ENCODE results near the gene B9D1. TPM values are rescaled to one million over a fixed set of nuclear protein-coding genes. Genes with fewer than 3 reads are reported as not detected.

Gene B9D1
- total RNA-seq, 1 experiment from 2014 or later = 31.9 TPM

DNA sequence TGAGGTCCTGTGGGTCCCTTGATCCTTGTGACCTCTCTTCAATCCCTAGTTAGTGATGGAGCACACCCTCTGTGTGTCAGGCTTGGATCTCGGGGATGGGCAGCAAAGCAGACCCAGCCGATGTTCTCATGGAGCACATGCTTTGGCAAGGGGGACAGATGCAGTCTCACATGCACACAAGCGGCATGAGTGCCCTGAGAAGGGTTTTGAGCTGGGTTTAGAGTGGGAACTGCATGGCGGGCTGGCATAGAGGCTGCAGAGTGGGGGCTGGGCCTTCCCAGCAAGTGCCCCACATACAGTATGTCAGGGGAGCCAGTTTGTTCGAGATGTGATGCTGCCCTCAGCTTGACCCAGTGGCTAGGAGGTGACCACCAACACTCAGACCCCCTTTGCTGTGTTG is 41.6 kb downstream of the B9D1 start (continued):
- TF ChIP-seq, protein P1, sequence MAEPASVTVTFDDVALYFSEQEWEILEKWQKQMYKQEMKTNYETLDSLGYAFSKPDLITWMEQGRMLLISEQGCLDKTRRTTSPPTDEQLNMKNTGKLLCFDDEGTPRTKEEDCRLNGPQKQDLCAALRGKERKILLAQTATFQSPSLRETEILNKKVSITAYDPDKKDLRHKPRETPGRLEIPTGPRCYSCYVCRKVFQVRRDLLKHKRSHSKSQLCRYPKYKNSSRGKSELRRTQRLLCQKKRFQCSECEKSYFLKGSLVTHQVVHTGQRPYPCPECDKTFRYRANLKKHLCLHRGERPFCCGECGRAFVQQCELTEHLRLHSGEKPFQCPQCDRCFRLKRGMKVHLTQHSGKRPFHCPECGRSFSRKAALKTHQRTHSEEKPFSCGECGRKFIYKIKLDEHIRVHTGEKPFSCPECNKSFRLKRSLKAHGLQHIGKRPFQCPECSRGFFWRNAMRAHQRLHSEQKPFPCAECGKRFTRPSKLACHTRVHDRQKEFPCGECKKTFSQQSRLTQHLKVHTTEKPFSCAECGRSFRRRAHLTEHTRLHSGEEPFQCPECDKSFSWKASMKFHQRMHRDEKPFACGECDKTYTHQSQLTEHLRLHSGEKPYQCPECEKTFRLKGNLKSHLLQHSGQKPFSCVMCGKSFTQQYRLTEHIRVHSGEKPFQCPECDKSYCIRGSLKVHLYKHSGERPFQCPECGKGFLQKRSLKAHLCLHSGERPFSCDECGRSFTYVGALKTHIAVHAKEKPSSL (CRISPR knock-in tag; conservative IDR thresholded peaks at IDR 0.05) = no peak
- TF ChIP-seq ZNF423 (CRISPR knock-in tag; IDR thresholded peaks at IDR 0.05) = no peak
- TF ChIP-seq, protein P2, sequence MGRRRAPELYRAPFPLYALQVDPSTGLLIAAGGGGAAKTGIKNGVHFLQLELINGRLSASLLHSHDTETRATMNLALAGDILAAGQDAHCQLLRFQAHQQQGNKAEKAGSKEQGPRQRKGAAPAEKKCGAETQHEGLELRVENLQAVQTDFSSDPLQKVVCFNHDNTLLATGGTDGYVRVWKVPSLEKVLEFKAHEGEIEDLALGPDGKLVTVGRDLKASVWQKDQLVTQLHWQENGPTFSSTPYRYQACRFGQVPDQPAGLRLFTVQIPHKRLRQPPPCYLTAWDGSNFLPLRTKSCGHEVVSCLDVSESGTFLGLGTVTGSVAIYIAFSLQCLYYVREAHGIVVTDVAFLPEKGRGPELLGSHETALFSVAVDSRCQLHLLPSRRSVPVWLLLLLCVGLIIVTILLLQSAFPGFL (CRISPR knock-in tag; IDR thresholded peaks at IDR 0.05; ENCODE audit: borderline replicate concordance) = no peak
- TF ChIP-seq, protein P3, sequence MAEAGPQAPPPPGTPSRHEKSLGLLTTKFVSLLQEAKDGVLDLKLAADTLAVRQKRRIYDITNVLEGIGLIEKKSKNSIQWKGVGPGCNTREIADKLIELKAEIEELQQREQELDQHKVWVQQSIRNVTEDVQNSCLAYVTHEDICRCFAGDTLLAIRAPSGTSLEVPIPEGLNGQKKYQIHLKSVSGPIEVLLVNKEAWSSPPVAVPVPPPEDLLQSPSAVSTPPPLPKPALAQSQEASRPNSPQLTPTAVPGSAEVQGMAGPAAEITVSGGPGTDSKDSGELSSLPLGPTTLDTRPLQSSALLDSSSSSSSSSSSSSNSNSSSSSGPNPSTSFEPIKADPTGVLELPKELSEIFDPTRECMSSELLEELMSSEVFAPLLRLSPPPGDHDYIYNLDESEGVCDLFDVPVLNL (CRISPR knock-in tag; IDR thresholded peaks at IDR 0.05; ENCODE audit: borderline replicate concordance, low read depth) = no peak
- no peak for TF ChIP-seq KAT7 (CRISPR knock-in tag; IDR thresholded peaks at IDR 0.05; ENCODE audit: borderline replicate concordance)
- TF ChIP-seq, protein P4, sequence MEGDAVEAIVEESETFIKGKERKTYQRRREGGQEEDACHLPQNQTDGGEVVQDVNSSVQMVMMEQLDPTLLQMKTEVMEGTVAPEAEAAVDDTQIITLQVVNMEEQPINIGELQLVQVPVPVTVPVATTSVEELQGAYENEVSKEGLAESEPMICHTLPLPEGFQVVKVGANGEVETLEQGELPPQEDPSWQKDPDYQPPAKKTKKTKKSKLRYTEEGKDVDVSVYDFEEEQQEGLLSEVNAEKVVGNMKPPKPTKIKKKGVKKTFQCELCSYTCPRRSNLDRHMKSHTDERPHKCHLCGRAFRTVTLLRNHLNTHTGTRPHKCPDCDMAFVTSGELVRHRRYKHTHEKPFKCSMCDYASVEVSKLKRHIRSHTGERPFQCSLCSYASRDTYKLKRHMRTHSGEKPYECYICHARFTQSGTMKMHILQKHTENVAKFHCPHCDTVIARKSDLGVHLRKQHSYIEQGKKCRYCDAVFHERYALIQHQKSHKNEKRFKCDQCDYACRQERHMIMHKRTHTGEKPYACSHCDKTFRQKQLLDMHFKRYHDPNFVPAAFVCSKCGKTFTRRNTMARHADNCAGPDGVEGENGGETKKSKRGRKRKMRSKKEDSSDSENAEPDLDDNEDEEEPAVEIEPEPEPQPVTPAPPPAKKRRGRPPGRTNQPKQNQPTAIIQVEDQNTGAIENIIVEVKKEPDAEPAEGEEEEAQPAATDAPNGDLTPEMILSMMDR (IDR thresholded peaks at IDR 0.05) = no peak

DNA sequence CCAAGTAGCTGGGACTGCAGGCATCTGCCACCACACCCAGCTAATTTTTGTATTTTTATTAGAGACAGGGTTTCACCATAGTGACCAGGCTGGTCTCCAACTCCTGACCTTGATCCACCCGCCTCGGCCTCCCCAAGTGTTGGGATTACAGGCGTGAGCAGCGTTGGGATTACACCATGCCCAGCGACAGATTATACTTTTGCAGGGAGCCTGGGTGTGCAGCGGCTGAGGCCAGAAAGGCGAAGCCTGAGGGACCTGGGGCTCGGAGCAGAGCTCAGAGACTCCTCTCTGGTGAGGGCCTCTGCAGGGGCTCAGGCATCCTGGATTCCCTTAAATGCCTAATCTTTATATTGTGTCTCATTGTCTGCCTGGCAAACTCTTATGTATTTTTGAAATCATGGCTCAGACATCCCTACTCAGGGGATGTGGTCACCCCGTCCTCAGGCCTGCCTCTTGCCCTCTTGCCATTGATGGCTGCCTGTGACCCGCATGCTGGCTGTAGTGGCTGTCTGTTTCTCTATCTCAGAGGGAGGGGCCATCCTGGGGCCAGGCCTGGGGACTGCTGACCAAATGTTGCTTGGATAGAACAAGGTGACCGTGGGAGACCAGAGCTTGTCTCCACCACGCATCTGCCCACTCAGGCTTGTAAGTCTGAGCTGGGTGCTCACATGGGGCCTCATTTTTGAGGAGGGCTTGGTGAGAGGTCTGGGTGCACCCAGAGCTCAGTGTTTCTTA is 42.6 kb downstream of the B9D1 start:
- peak overlapping the region; percentile 49 for H3K27ac Mint-ChIP-seq
- H3K4me3 Mint-ChIP-seq = no peak overlapping the region
- ATAC-seq (no peak), DNase-seq (ENCODE audit: low spot score) (no peak)
- no peak for TF ChIP-seq ESRRA (CRISPR knock-in tag; IDR thresholded peaks at IDR 0.05; ENCODE audit: borderline replicate concordance)
- TF ChIP-seq, protein P5, sequence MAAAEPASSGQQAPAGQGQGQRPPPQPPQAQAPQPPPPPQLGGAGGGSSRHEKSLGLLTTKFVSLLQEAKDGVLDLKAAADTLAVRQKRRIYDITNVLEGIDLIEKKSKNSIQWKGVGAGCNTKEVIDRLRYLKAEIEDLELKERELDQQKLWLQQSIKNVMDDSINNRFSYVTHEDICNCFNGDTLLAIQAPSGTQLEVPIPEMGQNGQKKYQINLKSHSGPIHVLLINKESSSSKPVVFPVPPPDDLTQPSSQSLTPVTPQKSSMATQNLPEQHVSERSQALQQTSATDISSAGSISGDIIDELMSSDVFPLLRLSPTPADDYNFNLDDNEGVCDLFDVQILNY (CRISPR knock-in tag; IDR thresholded peaks at IDR 0.05) = no peak
- TF ChIP-seq, protein P6, sequence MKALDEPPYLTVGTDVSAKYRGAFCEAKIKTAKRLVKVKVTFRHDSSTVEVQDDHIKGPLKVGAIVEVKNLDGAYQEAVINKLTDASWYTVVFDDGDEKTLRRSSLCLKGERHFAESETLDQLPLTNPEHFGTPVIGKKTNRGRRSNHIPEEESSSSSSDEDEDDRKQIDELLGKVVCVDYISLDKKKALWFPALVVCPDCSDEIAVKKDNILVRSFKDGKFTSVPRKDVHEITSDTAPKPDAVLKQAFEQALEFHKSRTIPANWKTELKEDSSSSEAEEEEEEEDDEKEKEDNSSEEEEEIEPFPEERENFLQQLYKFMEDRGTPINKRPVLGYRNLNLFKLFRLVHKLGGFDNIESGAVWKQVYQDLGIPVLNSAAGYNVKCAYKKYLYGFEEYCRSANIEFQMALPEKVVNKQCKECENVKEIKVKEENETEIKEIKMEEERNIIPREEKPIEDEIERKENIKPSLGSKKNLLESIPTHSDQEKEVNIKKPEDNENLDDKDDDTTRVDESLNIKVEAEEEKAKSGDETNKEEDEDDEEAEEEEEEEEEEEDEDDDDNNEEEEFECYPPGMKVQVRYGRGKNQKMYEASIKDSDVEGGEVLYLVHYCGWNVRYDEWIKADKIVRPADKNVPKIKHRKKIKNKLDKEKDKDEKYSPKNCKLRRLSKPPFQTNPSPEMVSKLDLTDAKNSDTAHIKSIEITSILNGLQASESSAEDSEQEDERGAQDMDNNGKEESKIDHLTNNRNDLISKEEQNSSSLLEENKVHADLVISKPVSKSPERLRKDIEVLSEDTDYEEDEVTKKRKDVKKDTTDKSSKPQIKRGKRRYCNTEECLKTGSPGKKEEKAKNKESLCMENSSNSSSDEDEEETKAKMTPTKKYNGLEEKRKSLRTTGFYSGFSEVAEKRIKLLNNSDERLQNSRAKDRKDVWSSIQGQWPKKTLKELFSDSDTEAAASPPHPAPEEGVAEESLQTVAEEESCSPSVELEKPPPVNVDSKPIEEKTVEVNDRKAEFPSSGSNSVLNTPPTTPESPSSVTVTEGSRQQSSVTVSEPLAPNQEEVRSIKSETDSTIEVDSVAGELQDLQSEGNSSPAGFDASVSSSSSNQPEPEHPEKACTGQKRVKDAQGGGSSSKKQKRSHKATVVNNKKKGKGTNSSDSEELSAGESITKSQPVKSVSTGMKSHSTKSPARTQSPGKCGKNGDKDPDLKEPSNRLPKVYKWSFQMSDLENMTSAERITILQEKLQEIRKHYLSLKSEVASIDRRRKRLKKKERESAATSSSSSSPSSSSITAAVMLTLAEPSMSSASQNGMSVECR (CRISPR knock-in tag; IDR thresholded peaks at IDR 0.05; ENCODE audit: borderline replicate concordance) = no peak
- no peak for TF ChIP-seq CBFB (CRISPR knock-in tag; IDR thresholded peaks at IDR 0.05; ENCODE audit: low read depth)
- no peak for TF ChIP-seq EMX1 (CRISPR knock-in tag; IDR thresholded peaks at IDR 0.05)
- no peak for TF ChIP-seq TCF7 (CRISPR knock-in tag; IDR thresholded peaks at IDR 0.05; ENCODE audit: low read depth)
- TF ChIP-seq NR3C1 (CRISPR knock-in tag; conservative IDR thresholded peaks at IDR 0.05; ENCODE audit: low read depth) = no peak
- no peak for TF ChIP-seq ZNF219 (CRISPR knock-in tag; IDR thresholded peaks at IDR 0.05; ENCODE audit: borderline replicate concordance)
- TF ChIP-seq, protein P7, sequence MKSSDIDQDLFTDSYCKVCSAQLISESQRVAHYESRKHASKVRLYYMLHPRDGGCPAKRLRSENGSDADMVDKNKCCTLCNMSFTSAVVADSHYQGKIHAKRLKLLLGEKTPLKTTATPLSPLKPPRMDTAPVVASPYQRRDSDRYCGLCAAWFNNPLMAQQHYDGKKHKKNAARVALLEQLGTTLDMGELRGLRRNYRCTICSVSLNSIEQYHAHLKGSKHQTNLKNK (CRISPR knock-in tag; IDR thresholded peaks at IDR 0.05) = no peak
- ChIA-PET CTCF (interaction anchor here (0.6 to 5.8 kb wide), 5 partner anchors 18 to 182 kb away, joined by 3 to 71 read pairs (median 6); partner anchors contain the start of gene B9D1), POLR2A (no interaction called here)
- peaks cover 9% of the 10 kb centered on the region for H3K9me3 Mint-ChIP-seq
- H3K36me3 Mint-ChIP-seq = peaks cover 28% of the 10 kb centered on the region
- H3K4me1 Mint-ChIP-seq = peaks cover 31% of the 10 kb centered on the region
- no peaks in the 10 kb centered on the region for H3K27me3 Mint-ChIP-seq (ENCODE audit: low read depth)

Data from WTC11 (cell line).